ENCODE data around the gene ZC3H6. TPM values are rescaled to one million over a fixed set of nuclear protein-coding genes. Genes with fewer than 3 reads are reported as not detected.

The ZC3H6 gene
- total RNA-seq (2022; extraction: Qiagen RNA extraction; ENCODE audit: low read depth), result 0.09 to 0.47 TPM (median 0.28 TPM) in 5 replicates

DNA sequence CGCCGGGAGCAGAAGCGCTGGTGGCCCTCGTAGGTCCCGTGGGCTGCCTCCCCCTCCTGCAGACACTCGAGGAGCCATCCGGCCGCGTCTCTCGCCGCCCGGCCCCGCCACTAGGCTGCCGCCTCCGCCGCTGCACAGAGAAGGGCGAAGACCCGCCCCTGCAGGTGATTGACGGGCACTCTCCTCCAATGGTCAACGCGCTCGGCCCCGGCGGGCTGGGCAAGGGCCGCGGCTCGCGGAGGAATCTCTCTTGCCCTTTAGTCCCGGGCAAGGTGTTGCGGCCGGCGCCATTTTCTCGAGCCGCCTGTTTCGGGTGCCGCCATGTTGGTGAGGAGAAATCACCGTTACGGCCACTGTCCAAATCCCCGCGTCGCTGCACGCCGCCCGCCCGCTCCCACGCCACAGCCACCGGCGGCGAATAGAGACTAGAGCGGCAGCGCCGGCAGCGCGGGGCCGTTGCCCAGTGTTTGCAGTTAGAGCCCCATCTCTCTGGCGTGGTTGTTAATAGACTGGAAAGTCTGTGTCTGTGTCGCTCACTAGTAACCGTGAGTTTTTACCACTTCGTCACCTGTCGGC, at the start of gene ZC3H6:
Gene ZC3H6, plus strand, starts transcription at position 287 of the 576 bp plus-strand sequence. CDS start 398 bp downstream, outside the sequence.

DNA sequence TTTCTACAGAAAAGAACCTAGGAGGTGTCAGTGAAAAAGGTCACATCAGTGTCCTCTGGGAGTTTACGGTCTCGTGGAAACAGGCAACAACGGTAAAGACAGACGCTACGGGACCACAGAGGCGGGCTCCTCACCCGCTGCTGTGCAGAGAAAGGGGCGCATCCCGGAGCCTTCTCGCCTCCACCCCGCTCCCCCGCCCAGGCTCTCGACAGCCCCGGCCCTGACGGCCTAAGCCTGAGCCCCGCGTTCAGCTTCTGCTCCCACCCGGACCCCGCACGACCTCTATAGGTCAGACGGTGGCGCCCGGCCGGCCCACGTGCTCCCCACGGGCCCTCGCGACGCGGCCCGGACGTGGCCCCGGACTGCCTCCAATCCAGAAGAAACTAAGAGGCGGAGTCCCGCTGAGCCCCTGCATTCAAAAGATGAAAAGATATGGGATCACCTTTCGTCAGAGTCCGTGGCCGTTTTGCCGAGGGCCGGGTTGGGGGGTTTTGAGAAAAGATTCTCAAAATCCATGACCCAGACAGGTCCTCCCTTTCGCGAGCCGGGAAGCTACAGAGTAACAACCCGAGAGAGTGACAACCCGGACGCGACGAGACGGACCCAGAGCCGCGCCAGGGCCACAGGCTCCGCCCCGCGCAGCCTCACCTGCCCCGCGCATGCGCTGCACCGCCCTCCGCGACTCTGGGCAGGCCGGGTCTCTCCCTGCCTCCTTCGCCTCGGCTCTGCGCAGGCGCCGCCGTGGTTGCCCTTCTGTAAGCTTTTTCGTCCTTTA, 20.7 kb upstream of the ZC3H6 start, which contains the start of gene ZC3H8:
Gene ZC3H8, minus strand, starts transcription at position 577 of the 775 bp plus-strand sequence. Its CDS starts 61 bp downstream, at position 516.

Other genes starting within 250 kb of the ZC3H6 start
- 8.3 to 20.0 TPM (median 18.8 TPM) in 5 replicates for gene TMEM87B, start 220.3 kb upstream of the ZC3H6 start, total RNA-seq (2022; extraction: Qiagen RNA extraction; ENCODE audit: low read depth)
- gene FBLN7, start 137.2 kb upstream of the ZC3H6 start, total RNA-seq (2022; extraction: Qiagen RNA extraction; ENCODE audit: low read depth), result 0.59 to 0.97 TPM (median 0.78 TPM) in 4 of 5 replicates, not detected in the other
- gene ZC3H8, start 20.6 kb upstream of the ZC3H6 start, total RNA-seq (2022; extraction: Qiagen RNA extraction; ENCODE audit: low read depth), result 13.7 to 17.7 TPM (median 16.3 TPM) in 5 replicates
- 1.6 to 4.4 TPM (median 3.5 TPM) in 5 replicates for gene RGPD8, start 158.0 kb downstream of the ZC3H6 start, total RNA-seq (2022; extraction: Qiagen RNA extraction; ENCODE audit: low read depth)
- 29.6 to 41.5 TPM (median 40.4 TPM) in 5 replicates for gene TTL, start 206.6 kb downstream of the ZC3H6 start, total RNA-seq (2022; extraction: Qiagen RNA extraction; ENCODE audit: low read depth)